ENCODE results near the gene KLK14.

DNA sequence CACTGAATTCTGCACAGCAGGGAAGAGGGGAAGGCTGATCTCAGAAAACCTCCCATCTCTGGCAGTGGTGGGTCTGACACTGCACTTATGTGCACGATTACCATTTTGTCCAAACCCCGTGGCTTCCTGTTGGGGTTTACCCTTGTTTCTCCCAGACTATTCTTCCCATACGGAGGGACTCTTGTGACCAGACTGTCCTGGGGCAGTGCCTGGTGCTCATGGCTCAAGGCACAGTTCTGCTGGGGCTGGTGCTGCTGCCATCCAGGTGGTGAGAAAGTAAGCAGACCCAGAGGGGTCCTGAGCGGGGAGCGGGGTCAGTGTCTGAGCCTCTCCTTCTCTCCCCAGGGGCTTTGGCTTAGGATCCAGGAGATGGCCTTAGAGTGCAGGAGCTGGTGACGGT, 36.9 kb upstream of the KLK14 start:
- TF ChIP-seq, protein P1, sequence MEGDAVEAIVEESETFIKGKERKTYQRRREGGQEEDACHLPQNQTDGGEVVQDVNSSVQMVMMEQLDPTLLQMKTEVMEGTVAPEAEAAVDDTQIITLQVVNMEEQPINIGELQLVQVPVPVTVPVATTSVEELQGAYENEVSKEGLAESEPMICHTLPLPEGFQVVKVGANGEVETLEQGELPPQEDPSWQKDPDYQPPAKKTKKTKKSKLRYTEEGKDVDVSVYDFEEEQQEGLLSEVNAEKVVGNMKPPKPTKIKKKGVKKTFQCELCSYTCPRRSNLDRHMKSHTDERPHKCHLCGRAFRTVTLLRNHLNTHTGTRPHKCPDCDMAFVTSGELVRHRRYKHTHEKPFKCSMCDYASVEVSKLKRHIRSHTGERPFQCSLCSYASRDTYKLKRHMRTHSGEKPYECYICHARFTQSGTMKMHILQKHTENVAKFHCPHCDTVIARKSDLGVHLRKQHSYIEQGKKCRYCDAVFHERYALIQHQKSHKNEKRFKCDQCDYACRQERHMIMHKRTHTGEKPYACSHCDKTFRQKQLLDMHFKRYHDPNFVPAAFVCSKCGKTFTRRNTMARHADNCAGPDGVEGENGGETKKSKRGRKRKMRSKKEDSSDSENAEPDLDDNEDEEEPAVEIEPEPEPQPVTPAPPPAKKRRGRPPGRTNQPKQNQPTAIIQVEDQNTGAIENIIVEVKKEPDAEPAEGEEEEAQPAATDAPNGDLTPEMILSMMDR (IDR thresholded peaks at IDR 0.05; ENCODE audit: poor library complexity, severe bottlenecking): no peak
- TF ChIP-seq REST (IDR thresholded peaks at IDR 0.05; ENCODE audit: borderline replicate concordance) (no peak), EZH2 (IDR thresholded peaks at IDR 0.05; ENCODE audit: borderline replicate concordance, insufficient read depth, low read length, poor library complexity, severe bottlenecking) (no peak), POLR2AphosphoS5 (IDR thresholded peaks at IDR 0.05) (no peak), MXI1 (conservative IDR thresholded peaks at IDR 0.05; ENCODE audit: poor library complexity, severe bottlenecking) (no peak), EP300 (conservative IDR thresholded peaks at IDR 0.05; ENCODE audit: poor library complexity, severe bottlenecking) (no peak), TAF1 (IDR thresholded peaks at IDR 0.05; ENCODE audit: low read depth) (no peak), RAD21 (conservative IDR thresholded peaks at IDR 0.05) (no peak), SMC3 (conservative IDR thresholded peaks at IDR 0.05; ENCODE audit: poor library complexity) (no peak)
